CD4-positive, alpha-beta T cell (primary cell): Measurements from ENCODE around the gene FOXO1. TPM values are rescaled to one million over a fixed set of nuclear protein-coding genes. Genes with fewer than 3 reads are reported as not detected.
A peak's percentile ranks its signal among the peaks of the same experiment; 100 is the strongest.

Experiments
- ATAC-seq: fragments of 200-7000 bp; cut with Tn5 transposase; one replicate; pipeline ENCODE4 v1.10.0; 2022; ENCODE audit warnings: mild to moderate bottlenecking; ENCODE audit not compliant: poor library complexity
- CTCF ChIA-PET: fragments of 350-600 bp; sonication (Branson Sonifier 250); formaldehyde crosslinking; loops from one replicate; lab custom pipeline; 2021; ENCODE audit warnings: antibody characterized with exemption, inconsistent platforms; lab: Charles Lee
- POLR2A ChIA-PET: fragments of 350-600 bp; sonication (Branson Sonifier 250); formaldehyde crosslinking; loops from one replicate; lab custom pipeline; 2021; ENCODE audit warnings: antibody characterized with exemption, inconsistent platforms; lab: Charles Lee
- DNase-seq, 14 experiments: peaks; one replicate each; pipeline ENCODE4 v3.0.0-alpha.2; 2013 to 2020; ENCODE audit warnings: mixed read lengths in 2 of 14
- H3K27ac ChIP-seq, 2 donors: one replicate each; pipeline versions ENCODE4 v1.5.1 to v1.7.0; 2013; ENCODE audit warnings: low read length in 2 of 2, low read depth in 1 of 2, mild to moderate bottlenecking in 1 of 2
- H3K27me3 ChIP-seq, 2 experiments: 1 replicate in 1 of 2; 2 replicates in 1 of 2; pipeline versions ENCODE4 v1.6.1 to v1.7.0; 2013; ENCODE audit warnings: low read length in 2 of 2, control low read depth in 1 of 2, mild to moderate bottlenecking in 1 of 2, moderate library complexity in 1 of 2; ENCODE audit not compliant: insufficient read depth in 2 of 2, control insufficient read depth in 1 of 2
- H3K36me3 ChIP-seq: one replicate; pipeline ENCODE4 v1.6.1; 2013; ENCODE audit warnings: low read length, control low read depth; ENCODE audit not compliant: insufficient read depth
- H3K4me1 ChIP-seq: one replicate; pipeline ENCODE4 v1.6.1; 2013; ENCODE audit warnings: low read length, control low read depth; ENCODE audit not compliant: insufficient read depth
- H3K4me3 ChIP-seq: one replicate; pipeline ENCODE4 v1.5.1; 2013; ENCODE audit warnings: mild to moderate bottlenecking, low read length, moderate library complexity
- H3K9me3 ChIP-seq, 2 experiments: 1 replicate in 1 of 2; 2 replicates in 1 of 2; pipeline versions ENCODE4 v1.6.1 to v1.7.0; 2013; ENCODE audit warnings: low read length in 2 of 2, mild to moderate bottlenecking in 2 of 2, control low read depth in 1 of 2, moderate library complexity in 1 of 2; ENCODE audit not compliant: control insufficient read depth in 1 of 2, insufficient read depth in 1 of 2
- H3K27ac Mint-ChIP-seq: one replicate; pipeline ENCODE4 v1.8.0; 2020; ENCODE audit warnings: mixed read lengths
- H3K27me3 Mint-ChIP-seq: one replicate; pipeline ENCODE4 v1.8.0; 2021; ENCODE audit warnings: mixed read lengths
- H3K36me3 Mint-ChIP-seq: one replicate; pipeline ENCODE4 v1.8.0; 2021; ENCODE audit warnings: low read depth, mixed read lengths
- H3K4me1 Mint-ChIP-seq: one replicate; pipeline ENCODE4 v1.8.0; 2021; ENCODE audit warnings: low read depth, mixed read lengths
- H3K4me3 Mint-ChIP-seq: one replicate; pipeline ENCODE4 v1.8.0; 2020; ENCODE audit warnings: mild to moderate bottlenecking, mixed read lengths
- H3K9me3 Mint-ChIP-seq: one replicate; pipeline ENCODE4 v1.8.0; 2020; ENCODE audit warnings: mixed read lengths
- CTCF ChIP-seq: fragments of 200-600 bp; IDR thresholded peaks from one replicate; pipeline ENCODE4 v1.8.0; 2022; ENCODE audit warnings: antibody characterized with exemption, mild to moderate bottlenecking
- intact Hi-C, 2 experiments: fragments of 100-400 bp; cut with DNase I in 1 of 2; cut with micrococcal nuclease in 1 of 2; formaldehyde crosslinking; loops; one replicate each; pipeline versions ENCODE4 v1.15.1 to v1.9.0; 2023 to 2025; cut with DNase I, micrococcal nuclease
- total RNA-seq, 174 experiments: library from RNA in 2 of 174; stranded (reverse) in 2 of 174; gene quantifications; one replicate each; pipeline ENCODE4 v1.2.3 and lab custom pipeline; 2021 to 2026

The FOXO1 gene
- total RNA-seq, 2 experiments from 2014 or later, result 93.1 to 101 TPM

GRCh38 chr13:40631605-40632004, 34.8 kb downstream of the FOXO1 start:
- Mint-ChIP-seq H3K4me1 (peaks cover 87% of the 10 kb centered on the region), H3K36me3 (peaks cover 60% of the 10 kb centered on the region), H3K4me3 (peak overlapping the region; percentile 50), H3K27ac (peak overlapping the region; percentile 71), H3K27me3 (no peaks in the 10 kb centered on the region), H3K9me3 (no peaks in the 10 kb centered on the region)
- intact Hi-C loops, result loop anchor here in 1 of 2 experiments (5.0 kb wide), 1 partner anchor 54 kb away; no protein-coding TSS in a partner anchor
- no peaks in the 10 kb centered on the region for H3K9me3 ChIP-seq
- ATAC-seq (peak; percentile 42), DNase-seq (peak in 2 of 14 experiments; percentile 27 to 34)
- H3K27ac ChIP-seq, result no peak overlapping the region
- peak overlapping the region; percentile 3 for H3K4me3 ChIP-seq
- ChIA-PET POLR2A (interaction anchor here (1.0 kb wide), 2 partner anchors 32 to 34 kb away, joined by 3 read pairs; no protein-coding TSS in a partner anchor), CTCF (interaction anchor here (1.0 kb wide), 1 partner anchor 689 kb away, joined by 3 read pairs; no protein-coding TSS in a partner anchor)
- H3K36me3 ChIP-seq, result peaks cover 8% of the 10 kb centered on the region
- TF ChIP-seq CTCF, result no peak
- no peaks in the 10 kb centered on the region for H3K27me3 ChIP-seq
- peaks cover 59% of the 10 kb centered on the region for H3K4me1 ChIP-seq

- peak overlapping the region; percentile 53 for H3K27ac Mint-ChIP-seq
Measured at GRCh38 chr13:40629678-40630384, 36.6 kb downstream of the FOXO1 start.

GRCh38 chr13:40626977-40627376, 39.5 kb downstream of the FOXO1 start:
- Mint-ChIP-seq H3K4me3 (peak overlapping the region; percentile 22), H3K27ac (peak overlapping the region; percentile 53), H3K9me3 (no peaks in the 10 kb centered on the region), H3K4me1 (peaks cover 92% of the 10 kb centered on the region), H3K27me3 (no peaks in the 10 kb centered on the region), H3K36me3 (peaks cover 48% of the 10 kb centered on the region)
- no peaks in the 10 kb centered on the region for H3K9me3 ChIP-seq
- POLR2A ChIA-PET, result no interaction called here
- intact Hi-C loops, result loop anchor here in 1 of 2 experiments (5.0 kb wide), 1 partner anchor 35 kb away; no protein-coding TSS in a partner anchor
- no peak for DNase-seq
- CTCF ChIA-PET, result no interaction called here
- no peak for TF ChIP-seq CTCF
- H3K27ac ChIP-seq, result no peak overlapping the region
- no peak overlapping the region for H3K4me3 ChIP-seq
- no peak for ATAC-seq
- no peaks in the 10 kb centered on the region for H3K27me3 ChIP-seq
- peaks cover 57% of the 10 kb centered on the region for H3K4me1 ChIP-seq
- peaks cover 8% of the 10 kb centered on the region for H3K36me3 ChIP-seq

More at GRCh38 chr13:40629678-40630384, 36.6 kb downstream of the FOXO1 start:
- no peak for DNase-seq
- intact Hi-C loops, result loop anchor here in 1 of 2 experiments (5.0 kb wide), 2 partner anchors 32 to 53 kb away; no protein-coding TSS in a partner anchor
- Mint-ChIP-seq H3K4me3 (peak overlapping the region; percentile 31), H3K27me3 (no peaks in the 10 kb centered on the region), H3K4me1 (peaks cover 87% of the 10 kb centered on the region), H3K36me3 (peaks cover 64% of the 10 kb centered on the region), H3K9me3 (no peaks in the 10 kb centered on the region)
- Histone ChIP-seq H3K27me3 (no peaks in the 10 kb centered on the region), H3K4me1 (peaks cover 52% of the 10 kb centered on the region), H3K36me3 (peaks cover 8% of the 10 kb centered on the region), H3K27ac (no peak overlapping the region), H3K9me3 (no peaks in the 10 kb centered on the region), H3K4me3 (no peak overlapping the region)
- no peak for TF ChIP-seq CTCF
- ChIA-PET POLR2A (interaction anchor here (1.3 kb wide), 1 partner anchor 13 kb away, joined by 5 read pairs; no protein-coding TSS in a partner anchor), CTCF (interaction anchor here (0.7 kb wide), 1 partner anchor 283 kb away, joined by 3 read pairs; no protein-coding TSS in a partner anchor)
- ATAC-seq, result no peak
